PC-3 (cell line): ENCODE results near the gene SLC46A1.

Source experiments
- CTCF ChIP-seq: fragments of 300-600 bp; sonication (generic); conservative IDR thresholded peaks from 2 replicates; pipeline ENCODE4 v1.5.1; 2017; ENCODE audit warnings: antibody characterized with exemption, low read depth, mild to moderate bottlenecking, low read length
- EZH2 ChIP-seq: fragments of 300-600 bp; sonication (generic); IDR thresholded peaks from one replicate; pipeline ENCODE4 v1.6.1; 2017; ENCODE audit warnings: antibody characterized with exemption, mild to moderate bottlenecking, low read length; ENCODE audit not compliant: unreplicated experiment
- EZH2phosphoT487 ChIP-seq: fragments of 300-600 bp; sonication (generic); IDR thresholded peaks from 2 replicates; pipeline ENCODE4 v1.6.1; 2018; ENCODE audit warnings: mild to moderate bottlenecking, antibody characterized with exemption, low read length, borderline replicate concordance

- TF ChIP-seq CTCF = no peak
- no peak for TF ChIP-seq EZH2
- no peak for TF ChIP-seq EZH2phosphoT487
These were observed 33.1 kb downstream of the SLC46A1 start for GRCh38 chr17:28372945-28373274.
